ENCODE results near the gene CARD16.

Gene CARD16

DNA sequence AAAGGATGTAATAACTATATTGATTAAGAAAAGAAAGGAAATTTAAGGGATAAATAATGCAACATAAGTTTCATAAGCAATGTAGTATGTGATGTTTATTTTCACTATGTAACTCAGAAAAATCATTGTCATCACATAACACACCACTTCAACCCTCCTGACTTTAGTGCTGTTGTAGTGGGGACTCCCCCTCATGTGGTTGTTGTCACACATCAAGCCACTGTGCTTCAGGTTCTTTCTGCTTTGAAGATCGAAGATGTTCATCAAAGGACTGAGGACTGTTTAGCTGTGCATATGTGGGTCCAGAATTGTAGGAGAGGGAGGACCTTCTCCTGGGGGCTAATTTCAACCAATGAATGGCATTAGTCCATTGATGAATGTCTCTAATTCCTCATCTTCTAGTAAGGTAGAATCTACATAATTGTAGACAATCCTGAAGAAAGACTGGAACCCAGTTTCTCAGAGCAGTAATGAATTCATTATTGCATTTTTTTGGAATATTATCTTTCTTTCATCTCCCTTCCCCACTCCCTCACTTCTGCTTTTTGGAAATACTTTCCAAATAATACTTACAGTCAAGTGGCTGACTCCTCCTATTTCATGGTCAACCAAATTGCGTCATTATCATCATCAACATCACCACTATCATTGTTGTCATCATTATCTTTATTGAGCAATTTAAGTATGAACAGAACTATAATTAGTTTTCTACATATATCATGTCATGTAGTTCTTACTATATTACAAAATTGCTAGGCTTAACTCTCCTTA is 9.8 kb upstream of the CARD16 start:
- no peak for DNase-seq (ENCODE audit: low read depth)
- H3K4me3 ChIP-seq (replicated peaks; ENCODE audit: low read depth, low read length): no peak overlapping the region
- no peak for TF ChIP-seq CTCF (IDR thresholded peaks at IDR 0.05; ENCODE audit: low read length, missing control alignments)

- no peak for DNase-seq (ENCODE audit: low read depth)
- H3K4me3 ChIP-seq (replicated peaks; ENCODE audit: low read depth, low read length): no peak overlapping the region
- TF ChIP-seq CTCF (IDR thresholded peaks at IDR 0.05; ENCODE audit: low read length, missing control alignments): no peak
These were observed 7.4 kb upstream of the CARD16 start for GRCh38 chr11:105052487-105052886.

DNA sequence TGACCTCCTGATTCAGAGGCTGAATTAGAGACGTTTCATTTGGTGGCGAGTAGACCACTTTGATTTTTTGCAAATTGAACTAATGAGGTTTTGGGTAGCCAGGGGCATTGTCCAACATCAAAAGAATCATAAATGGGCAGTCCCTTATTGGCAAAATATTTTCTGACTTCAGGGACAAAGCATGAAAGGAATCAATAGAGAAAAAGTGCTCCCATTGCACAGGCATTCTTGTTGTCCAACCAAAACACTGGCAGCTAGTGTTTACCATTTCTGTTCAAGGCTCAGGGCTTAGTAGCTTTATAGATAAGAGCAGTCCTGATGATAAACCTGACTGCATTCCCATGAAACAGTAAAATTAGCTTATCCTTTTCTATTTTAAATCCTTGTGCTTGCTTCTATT is 6.4 kb upstream of the CARD16 start:
- no peak for DNase-seq (ENCODE audit: low read depth)
- TF ChIP-seq CTCF (IDR thresholded peaks at IDR 0.05; ENCODE audit: low read length, missing control alignments): no peak
- H3K4me3 ChIP-seq (replicated peaks; ENCODE audit: low read depth, low read length): no peak overlapping the region

GRCh38 chr11:105049481-105049880 is 4.3 kb upstream of the CARD16 start:
- DNase-seq (ENCODE audit: low read depth): no peak
- no peak overlapping the region for H3K4me3 ChIP-seq (replicated peaks; ENCODE audit: low read depth, low read length)
- no peak for TF ChIP-seq CTCF (IDR thresholded peaks at IDR 0.05; ENCODE audit: low read length, missing control alignments)

DNA sequence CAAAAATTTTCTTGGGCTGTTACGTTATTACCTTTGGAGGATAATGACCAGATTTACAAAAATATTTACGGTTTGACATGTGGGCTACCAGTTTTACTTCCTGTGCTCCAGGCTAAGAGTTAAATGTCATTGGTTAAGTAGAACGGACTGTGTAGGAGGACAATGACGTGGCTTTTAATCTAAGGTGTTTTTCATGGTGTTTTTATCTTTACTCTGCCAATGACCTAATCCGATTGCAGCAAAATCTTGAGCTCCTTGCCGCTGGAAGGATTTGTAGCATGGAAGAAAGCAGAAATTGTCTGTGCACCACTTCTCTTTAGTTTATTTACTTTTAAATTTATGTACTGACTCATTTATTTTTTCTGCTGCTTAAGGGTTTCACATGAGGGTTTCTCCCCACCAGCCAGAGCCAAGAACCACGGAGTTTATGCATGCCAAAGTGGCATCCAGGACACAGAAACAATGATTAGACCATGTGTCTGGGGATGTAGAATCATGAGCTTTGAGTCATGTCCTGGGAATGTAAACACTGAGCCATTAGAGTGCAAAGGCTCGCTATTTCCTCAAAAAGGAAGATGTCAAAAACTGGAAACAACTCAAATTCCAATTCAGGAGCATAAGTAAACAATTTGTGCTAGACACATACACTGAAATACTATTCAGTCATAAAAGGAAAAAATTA is 1.9 kb upstream of the CARD16 start:
- H3K4me3 ChIP-seq (replicated peaks; ENCODE audit: low read depth, low read length): peak overlapping the region; percentile 4
- no peak for TF ChIP-seq CTCF (IDR thresholded peaks at IDR 0.05; ENCODE audit: low read length, missing control alignments)
- peak; percentile 98 for DNase-seq (ENCODE audit: low read depth)

DNA sequence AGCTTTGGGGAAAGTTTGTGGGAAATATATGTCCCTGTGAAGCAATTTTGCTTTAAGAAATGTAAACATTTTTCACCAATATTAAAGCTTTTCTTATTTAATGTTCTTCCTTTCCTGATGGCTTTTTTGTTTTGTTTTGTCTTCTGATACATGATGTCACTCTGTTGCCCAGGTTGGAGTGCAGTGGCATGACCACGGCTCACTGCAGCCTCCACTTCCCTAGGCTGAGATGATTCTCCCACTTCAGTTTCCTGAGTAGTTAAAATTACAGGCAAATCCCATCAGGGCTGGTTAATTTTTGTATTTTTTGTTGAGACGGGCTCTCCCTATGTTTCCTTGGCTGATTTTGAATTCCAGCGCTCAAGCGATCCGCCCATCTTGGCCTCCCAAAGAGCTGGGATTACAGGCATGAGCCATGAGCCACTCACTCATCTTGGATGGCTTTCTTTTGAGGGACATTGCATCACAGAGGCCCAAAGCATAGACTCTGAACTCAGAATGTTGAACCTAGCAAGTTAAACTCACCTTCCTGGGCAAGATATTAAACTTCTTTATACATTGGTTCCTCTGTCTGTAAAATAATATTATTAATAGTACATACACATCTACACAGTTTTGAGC is 651 bp upstream of the CARD16 start:
- TF ChIP-seq CTCF (IDR thresholded peaks at IDR 0.05; ENCODE audit: low read length, missing control alignments): no peak
- peak; percentile 11 for DNase-seq (ENCODE audit: low read depth)
- no peak overlapping the region for H3K4me3 ChIP-seq (replicated peaks; ENCODE audit: low read depth, low read length)
